ENCODE measurements around the gene OR10G2. TPM values are rescaled to one million over a fixed set of nuclear protein-coding genes. Genes with fewer than 3 reads are reported as not detected.

OR10G2 gene
- total RNA-seq, 4 donors from 2014 or later, result not detected

- no peak for TF ChIP-seq CTCF (IDR thresholded peaks at IDR 0.05; ENCODE audit: low read depth)
These were observed 33.6 kb upstream of the OR10G2 start for GRCh38 chr14:21668377-21668776.

GRCh38 chr14:21656980-21657379 lies 22.2 kb upstream of the OR10G2 start:
- TF ChIP-seq CTCF (IDR thresholded peaks at IDR 0.05; ENCODE audit: low read depth), result no peak

GRCh38 chr14:21654215-21654614 lies 19.5 kb upstream of the OR10G2 start:
- no peak for TF ChIP-seq CTCF (IDR thresholded peaks at IDR 0.05; ENCODE audit: low read depth)

GRCh38 chr14:21653331-21653885 lies 18.7 kb upstream of the OR10G2 start, which contains the start of gene OR4E2:
TSS of gene OR4E2 (plus strand) at chr14:21653835. CDS start at chr14:21665083, 11,248 bp downstream.
- TF ChIP-seq CTCF (IDR thresholded peaks at IDR 0.05; ENCODE audit: low read depth), result no peak

GRCh38 chr14:21652209-21652808 lies 17.6 kb upstream of the OR10G2 start:
- TF ChIP-seq CTCF (IDR thresholded peaks at IDR 0.05; ENCODE audit: low read depth), result no peak

- TF ChIP-seq CTCF (IDR thresholded peaks at IDR 0.05; ENCODE audit: low read depth), result no peak
These were observed 12.6 kb upstream of the OR10G2 start for GRCh38 chr14:21647380-21647779.

GRCh38 chr14:21643407-21643806 lies 8.7 kb upstream of the OR10G2 start:
- no peak for TF ChIP-seq CTCF (IDR thresholded peaks at IDR 0.05; ENCODE audit: low read depth)
